Head of caudate nucleus (tissue), 42 donors: ENCODE data around the gene TENM4.
"Not testable (repeated sequence)": the region's sequence is repeated elsewhere in the genome, so short reads cannot be mapped to it uniquely, and the experiment has no call there.

Experiments used
- DNase-seq, 42 donors: peaks; one replicate each; pipeline versions ENCODE4 v3.0.0 to v3.0.0-alpha.2; 2020 to 2021; ENCODE audit warnings: mixed read lengths in 7 of 42
- intact Hi-C: fragments of 100-400 bp; cut with DNase I; formaldehyde crosslinking; loops from one replicate; pipeline ENCODE4 v1.15.0; 2022

The TENM4 gene

DNA sequence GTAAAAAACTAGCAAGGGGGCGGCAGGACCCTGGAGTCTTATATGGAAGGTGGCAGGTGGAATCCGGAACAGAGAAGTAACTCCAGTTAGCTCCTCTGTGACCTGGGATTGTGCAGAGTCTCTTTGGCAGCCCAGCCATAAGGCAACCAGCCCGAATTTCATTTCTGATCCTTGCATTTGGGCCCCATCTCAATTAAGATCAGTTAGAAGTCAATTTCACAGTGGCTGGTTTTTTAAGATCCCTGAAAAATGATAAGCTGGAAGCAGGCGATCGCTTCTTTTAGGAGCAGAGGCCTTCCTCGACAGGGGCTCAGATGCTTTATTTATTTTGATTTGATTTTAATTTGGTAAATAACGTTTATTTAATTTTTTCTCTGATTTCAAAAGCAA is 199.0 kb downstream of the TENM4 start:
- no peak for DNase-seq
- intact Hi-C loops: no loop called here

DNA sequence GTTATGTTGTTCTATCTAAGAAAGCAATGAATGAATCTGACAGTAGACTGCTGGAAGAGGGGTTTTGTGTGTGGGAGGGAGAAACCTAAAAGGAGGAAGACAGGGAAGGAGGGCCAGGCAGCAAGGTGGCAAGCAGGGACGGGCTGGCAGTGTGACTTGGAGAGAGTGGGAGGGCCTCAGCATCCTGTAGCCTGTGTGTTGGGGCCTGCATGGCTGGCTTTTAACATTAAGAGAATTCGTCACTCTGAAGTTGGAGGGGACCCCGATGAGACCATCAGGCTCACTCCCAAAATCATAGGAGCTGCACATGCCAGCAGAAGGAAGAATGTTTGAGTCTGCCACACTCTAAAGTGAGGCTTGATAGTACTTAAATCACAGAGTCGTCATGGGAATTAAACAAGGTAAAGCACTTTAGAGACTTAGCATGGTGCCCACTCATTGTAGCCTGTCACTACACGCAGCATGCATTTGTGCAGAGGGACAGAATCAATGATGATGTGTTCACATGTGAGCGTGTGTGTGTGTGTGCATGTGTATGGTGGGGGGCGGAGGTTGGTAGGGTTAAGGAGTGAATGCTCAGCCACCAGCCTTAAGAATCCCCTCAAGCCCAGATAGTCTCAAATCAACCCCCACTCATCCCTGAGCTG is 199.5 kb downstream of the TENM4 start:
- DNase-seq: no peak
- intact Hi-C loops: no loop called here

DNA sequence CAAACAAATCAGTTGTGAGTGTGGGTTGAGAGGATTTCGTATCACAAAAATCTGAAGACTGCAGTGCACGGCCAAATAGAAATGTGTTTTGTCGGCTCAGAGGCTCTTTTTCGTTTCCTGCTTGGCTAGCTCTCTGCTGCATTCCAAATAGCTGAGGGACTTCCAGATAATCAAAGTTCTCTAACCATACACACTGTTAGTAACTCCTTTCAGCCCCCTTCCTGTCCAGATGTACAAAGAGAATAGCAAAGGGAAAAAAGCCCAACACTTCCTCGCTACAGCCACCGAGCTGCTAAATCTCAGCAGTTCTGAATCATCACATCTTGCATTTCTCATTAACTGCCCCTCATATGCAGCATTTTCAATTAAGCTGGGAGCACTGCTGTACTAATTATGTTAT is 203.1 kb downstream of the TENM4 start:
- intact Hi-C loops: no loop called here
- DNase-seq: no peak

DNA sequence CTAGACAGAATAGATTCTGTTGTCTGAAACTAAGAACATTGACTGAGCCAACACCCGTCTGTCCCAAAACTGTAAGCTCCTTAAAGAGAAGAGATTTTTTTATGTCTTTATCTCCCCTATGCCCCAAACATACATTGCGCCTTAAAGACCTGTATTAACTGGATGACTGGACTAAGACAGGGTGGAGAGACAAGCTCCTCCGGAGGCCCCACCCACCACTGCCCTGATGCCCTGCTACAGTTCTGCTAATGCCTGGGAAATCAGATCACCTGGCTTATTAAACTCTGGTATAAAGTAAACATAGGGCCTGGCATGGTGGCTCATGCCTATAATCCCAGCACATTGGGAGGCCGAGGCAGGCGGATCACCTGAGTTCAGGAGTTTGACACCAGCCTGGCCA is 203.7 kb downstream of the TENM4 start:
- intact Hi-C loops: no loop called here
- no peak for DNase-seq

DNA sequence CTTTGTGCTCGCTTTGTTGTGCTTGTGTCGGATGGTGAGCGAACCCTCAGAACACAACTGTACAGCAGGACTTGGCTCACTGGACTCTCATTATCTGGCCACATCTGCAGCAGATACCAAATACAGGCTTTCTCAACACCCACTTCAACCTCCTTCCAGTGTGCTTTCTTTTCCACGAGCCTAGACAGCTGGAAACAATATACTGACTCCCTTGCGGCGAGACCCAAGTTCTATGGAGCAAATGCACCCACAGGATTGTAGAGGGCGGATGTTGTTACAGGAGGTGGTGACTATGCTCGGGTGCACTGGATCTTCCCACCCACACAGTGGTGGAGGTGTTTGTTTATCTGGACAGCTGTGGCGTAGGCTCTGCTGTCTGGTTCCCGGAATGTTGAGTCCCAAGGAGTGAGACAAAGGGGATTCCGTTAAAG is 204.3 kb downstream of the TENM4 start:
- DNase-seq: no peak
- intact Hi-C loops: no loop called here

DNA sequence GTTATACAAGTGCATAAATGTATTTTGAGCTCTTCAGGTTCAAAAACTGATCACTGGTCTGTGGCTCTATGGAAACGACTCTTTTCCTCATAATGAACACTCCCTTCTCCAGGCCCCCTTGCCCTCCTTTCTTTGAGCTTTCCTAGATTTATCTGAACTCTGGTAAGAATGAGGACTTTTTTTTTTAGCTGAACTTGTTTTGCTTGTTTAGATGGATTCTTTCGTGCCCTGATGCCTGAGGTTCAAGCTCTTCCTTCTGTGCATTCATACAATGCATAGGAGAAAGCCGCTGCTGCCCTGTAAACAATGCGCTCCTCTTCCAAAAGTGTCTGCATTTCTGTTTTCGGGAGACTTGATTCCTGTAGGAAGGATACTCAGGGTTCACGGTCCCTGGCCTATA is 205.1 kb downstream of the TENM4 start:
- no peak for DNase-seq
- intact Hi-C loops: no loop called here

DNA sequence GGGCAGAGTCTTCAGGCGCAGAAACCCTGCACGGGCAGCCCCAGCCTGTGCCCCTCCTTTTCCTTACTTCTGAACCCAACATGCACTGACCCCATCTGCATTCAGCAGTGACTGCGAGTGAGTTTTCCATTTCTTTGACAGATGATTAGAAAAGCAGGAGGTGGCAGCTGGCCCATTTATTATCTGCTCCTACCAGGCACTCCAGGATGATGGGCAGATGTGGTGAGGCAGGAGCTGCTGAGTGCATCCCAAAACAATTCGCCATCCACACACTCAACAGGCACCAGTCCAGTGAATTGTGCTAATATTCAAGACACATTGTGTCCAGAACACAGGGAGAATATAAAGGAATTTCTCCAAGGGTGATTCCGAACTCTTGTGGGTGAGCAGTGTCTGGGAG is 208.5 kb downstream of the TENM4 start:
- intact Hi-C loops: no loop called here
- DNase-seq: no peak

DNA sequence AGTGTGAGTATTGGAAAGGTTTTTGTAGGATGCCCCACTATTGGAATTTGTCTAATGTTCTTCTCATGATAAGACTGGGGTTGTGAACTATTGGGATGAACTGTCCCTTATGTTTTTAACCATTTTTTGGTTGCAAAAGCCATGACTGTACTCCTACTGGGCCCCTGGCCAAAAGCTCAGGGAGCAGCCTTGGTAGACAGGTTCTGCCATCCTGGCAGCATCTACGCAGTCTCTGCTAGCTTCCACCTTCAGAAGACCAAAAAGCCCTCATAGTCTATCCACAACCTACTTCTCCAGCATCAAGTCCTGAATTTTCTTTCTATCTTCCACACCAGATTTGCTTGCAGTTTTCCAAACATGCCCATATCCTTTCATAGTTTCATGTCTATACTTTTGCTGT is 211.8 kb downstream of the TENM4 start:
- DNase-seq: no peak
- intact Hi-C loops: no loop called here

DNA sequence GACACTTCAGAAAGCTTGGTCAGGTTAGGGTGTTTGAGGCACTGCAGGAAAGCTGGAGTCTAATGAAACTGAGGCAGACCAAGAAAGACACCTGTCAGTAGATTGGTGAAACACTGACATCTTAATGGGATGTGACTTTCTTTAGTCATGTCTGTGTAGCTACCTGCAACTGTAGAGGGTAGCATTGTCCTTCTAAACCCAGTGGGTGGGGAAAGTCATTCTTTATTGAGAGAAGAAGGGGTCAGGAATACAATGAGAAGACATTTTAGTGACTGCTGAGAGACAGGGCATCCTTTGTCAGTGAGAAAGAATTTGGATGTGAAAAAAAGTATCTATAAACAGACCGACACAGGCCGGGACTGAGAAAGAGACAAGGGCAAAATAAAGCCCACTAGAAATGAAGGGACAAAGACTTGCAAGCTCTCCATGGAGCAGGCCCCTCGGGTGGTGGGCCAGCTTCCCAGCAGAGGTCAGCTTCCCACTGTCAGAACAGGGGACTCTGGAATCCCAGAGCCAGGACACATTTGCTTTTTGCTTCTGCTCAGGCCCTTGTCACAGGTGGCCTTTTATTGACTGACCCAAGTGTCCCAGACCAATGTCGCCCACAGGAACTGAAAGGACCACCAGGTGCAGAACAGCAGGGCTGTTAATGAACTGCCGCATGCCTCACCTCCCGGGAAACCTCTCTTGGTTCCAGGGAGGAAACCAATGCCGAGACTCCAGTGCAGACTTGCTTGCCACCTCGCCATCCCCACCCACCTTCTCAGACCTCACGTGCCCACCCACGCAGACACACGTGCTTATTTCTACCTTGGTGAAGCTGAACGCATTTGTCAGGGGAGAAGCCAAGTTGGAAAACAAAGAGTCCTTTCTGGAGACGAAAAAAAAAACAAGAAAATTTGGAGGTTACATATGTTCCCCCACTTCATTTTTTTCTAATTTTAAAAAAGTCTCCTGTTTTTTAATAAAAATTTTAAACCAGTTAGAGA is 212.8 kb downstream of the TENM4 start:
- intact Hi-C loops: no loop called here

DNA sequence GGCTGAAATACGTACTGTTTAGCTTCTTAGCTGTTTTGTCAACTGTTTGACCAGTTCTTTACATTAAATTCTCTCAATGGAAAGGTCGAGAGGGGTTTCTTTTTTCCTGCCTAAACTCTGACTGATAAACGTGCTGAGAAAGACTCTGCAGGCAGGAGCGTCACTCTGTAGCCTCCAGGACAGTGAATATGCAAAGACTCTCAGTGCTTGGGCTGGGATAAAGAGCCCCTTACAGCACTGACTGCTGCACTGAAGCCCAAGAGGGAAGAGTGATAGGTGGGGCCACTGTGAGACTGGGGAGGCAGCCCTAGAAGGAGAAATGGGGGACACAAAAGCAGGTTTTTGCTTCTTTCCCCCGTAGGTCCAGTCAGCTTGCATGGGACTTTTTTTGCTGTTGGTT is 213.5 kb downstream of the TENM4 start:
- DNase-seq: no peak
- intact Hi-C loops: no loop called here

More for the DNA sequence above, 212.8 kb downstream of the TENM4 start:
- peak in 2 of 42 donors; percentile 11 to 39 for DNase-seq

DNA sequence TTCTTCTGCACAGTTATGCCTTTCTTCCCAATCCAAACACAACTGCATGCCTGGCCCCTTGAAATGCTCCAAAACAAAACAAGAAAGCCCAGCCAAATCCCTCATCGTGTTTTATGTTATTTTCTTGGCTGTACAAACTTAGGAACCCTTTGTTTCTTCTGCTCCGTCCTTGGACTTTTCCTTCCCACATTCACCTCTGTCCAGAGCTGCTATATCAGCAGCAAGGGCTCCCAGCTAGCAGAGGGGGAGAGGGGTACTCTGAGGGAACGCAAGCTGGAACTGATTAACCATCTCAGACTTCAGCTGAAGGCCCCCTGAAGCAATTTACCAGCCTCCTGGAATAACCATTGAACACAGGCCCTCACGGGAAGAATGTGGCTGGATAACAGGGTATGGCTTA is 214.7 kb downstream of the TENM4 start:
- intact Hi-C loops: no loop called here
- DNase-seq: no peak

DNA sequence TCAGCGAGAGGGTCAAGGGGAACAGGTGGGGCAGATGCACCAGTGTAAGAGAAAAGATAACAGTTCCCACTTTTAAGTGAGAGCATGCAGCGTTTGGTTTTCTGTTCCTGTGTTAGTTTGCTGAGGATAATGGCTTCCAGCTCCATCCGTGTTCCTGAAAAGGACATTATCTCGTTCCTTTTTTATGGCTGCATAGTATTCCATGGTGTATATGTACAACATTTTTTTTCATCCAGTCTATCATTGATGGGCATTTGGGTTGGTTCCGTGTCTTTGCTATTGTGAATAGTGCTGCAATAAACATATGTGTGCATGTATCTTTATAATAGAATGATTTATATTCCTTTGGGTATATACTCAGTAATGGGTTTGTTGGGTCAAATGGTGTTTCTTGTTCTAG is 218.7 kb downstream of the TENM4 start:
- intact Hi-C loops, DNase-seq: not testable (repeated sequence)

DNA sequence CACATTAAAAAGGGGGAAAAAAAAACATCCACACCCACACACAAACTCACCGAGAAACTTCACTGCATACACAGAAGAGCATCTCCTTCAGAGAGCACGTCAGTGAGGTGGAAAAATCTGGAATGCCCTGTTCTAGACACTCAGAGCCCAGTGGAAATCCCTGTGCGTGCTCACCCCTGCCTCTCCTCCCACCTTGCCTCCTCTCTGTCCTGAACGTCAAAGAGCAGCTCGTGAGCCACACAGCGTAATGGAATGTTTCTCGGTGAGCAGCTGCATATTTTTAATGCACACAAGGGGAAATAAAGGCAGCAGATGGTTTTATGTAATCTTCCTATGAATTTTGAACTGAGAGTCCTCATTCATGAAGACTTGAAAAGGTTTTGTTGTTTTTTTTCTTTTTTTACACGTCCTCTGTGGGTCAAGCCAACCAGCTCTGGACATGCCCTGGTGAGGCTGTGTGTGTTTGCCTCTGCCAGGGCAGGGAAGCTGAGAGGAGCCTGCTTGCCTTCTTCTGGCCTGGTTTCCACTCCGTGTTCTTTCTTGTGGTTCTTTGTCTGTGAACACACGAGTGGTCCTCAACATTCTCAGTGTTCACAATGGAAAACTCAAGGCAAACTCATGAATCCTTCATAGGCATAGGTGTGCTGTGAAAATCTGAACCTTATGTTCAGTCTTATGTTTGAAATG is 219.2 kb downstream of the TENM4 start:
- intact Hi-C loops: no loop called here
- DNase-seq: no peak

DNA sequence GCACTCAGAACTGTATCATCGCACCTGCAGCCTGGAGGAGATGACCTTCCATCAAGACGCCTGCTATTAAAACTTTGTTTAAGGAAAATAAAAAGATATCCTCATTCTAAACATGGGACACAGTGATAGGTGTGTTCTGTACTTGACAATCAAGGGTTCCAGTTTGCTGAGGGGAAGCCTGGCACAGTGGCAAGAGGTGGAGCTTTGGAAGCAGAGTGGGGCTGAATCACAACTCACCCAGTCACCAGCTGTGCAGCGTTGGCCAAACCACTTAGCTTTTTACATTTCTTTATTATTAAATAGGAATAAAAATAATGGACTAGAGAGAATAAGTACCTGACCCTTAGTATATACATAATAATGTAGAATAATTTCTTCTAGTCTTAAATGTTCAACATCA is 220.7 kb downstream of the TENM4 start:
- DNase-seq: peak in 1 of 42 donors; percentile 57
- intact Hi-C loops: no loop called here

DNA sequence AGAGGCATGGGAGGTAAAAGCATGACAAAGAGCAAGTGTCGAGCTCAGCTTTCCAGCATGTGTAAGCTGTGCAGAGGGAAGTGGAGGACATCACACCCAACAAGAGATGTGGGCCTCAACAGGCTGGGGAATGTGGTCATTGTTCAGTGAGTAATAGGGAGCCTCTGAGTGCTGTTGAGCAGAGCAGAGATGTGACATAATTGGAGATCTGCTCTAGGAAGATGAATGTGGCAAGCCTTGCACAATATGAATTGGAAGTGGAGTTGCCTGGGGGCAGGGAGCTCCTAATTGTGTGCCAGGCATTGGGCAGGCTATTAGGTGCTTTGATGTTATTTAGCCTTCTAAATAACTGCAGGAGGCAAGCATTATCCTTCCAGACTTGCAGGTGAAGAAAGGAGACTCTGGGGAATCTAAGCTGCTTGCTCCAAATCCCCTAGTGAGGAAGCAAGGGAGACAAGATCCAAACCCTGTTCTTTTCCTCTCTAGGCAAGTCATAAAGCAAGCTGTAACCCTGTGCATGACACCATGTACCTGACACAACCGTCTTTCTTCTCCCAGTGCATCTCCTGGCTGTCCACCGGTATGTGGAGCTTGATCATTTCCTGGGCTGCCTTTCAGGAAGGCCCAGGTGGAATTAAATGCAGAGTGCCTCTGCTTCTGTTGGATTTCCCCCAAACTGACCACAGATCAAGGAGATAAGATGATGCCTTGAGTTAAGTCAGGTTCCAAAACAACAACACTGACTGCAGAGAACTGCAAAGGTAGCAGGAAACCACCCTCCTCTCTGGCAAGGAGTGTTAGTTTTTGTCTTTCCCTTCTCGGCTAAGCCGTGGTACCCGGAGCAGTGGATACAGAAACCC is 221.4 kb downstream of the TENM4 start:
- intact Hi-C loops: no loop called here
- no peak for DNase-seq

DNA sequence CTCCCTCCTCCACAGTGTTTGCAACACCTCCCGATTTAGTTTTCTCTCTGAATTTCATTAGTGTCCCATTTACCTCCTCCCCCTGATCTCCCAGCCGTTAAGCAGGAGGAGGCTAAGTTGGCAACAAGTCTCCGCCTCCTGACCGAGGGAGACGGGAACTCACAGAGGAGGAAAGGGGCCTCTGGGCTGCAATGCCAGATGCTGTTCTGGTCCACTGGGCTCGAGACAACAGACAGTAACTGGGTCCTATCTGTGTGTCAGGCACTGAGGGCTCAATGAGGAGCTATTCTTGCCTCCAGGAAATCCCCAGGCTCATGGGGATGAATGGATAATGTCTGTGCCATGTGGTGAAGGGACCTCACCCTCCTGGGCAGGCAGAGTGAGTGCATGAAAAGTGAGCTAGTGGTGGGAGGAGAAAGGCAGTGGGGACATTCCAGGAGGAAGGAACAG is 228.1 kb downstream of the TENM4 start:
- peak in 32 of 42 donors; percentile 7 to 86 (median 48) for DNase-seq

DNA sequence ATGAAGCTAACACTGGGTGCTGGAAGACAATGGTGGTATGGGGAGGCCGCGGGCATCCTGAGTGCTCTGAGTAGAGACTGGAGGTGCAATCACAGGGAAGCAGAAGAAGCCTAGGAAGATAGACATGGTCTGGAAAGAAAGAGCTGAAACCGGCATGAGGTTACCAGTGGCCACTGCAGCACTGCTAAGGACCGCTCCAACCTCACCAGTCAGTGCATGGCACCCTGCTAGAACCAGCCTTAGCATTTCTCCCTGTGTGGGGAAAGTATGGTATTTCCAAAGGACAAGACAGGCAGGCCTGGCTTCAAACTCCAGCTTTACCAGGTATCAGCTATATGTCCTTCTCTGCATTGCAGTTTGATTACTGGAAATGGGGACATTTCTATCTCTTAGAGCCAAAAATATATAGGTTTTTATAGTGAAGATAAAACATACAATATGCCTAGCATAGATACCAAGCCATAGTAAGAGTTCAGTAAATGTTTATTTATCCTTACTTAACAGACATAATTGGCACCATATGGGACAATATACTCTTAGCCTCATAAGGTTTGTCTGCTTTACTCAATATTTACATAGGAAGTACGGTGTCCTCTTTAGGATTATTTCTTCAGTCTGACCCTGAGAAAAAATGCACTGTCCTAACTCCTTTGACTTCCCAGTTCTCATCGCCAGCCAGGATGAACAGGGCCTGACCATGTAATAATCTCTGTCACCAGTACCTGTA is 231.1 kb downstream of the TENM4 start:
- DNase-seq: peak in 14 of 42 donors; percentile 12 to 61 (median 28)
- intact Hi-C loops: no loop called here

More for the DNA sequence above, 228.1 kb downstream of the TENM4 start:
- intact Hi-C loops: no loop called here

DNA sequence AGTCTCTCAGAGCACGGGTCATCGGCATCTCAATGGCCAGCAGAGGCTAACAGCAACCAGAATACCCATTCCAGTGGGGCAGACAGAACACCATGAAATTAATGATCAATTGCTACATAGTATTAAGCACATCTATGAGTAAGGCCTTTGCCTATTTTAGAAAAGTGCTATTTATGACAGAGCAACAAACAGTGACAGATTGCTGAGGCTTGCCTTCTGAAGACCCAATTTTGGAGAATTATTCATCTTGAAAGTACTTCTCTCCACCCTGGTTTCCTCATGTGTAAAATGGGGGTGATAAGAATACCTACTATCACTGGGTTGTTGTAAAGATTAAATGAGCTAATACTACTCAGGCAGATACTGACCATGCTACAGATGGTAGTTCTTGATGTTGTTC is 232.7 kb downstream of the TENM4 start:
- intact Hi-C loops: no loop called here
- DNase-seq: no peak
